ENCODE results near the gene SH3PXD2B.

DNA sequence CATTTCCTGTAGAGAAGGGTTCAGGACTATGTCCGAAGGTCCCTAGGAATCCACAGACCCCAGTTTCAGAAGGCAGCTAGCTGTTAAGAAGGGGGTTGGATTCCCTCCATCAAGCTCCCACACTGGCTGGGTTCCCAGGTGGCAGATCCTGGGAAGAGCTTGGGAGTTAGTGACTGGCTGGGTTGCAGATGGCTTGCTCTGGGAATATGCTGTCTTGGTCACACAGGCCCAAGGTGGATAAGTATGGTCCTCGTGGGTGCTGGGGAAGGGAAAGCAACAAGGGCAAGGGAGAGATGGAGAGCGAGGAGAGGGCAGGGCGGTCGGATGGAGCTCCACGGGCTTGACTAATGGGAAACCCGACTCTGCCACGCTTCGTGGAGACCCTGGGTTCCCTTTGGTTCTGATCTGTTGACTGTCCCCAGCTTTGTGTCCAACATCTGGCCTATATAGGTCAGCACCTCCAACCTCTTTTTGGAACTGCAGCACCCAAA is 17.4 kb downstream of the SH3PXD2B start:
- TF ChIP-seq, protein P1, sequence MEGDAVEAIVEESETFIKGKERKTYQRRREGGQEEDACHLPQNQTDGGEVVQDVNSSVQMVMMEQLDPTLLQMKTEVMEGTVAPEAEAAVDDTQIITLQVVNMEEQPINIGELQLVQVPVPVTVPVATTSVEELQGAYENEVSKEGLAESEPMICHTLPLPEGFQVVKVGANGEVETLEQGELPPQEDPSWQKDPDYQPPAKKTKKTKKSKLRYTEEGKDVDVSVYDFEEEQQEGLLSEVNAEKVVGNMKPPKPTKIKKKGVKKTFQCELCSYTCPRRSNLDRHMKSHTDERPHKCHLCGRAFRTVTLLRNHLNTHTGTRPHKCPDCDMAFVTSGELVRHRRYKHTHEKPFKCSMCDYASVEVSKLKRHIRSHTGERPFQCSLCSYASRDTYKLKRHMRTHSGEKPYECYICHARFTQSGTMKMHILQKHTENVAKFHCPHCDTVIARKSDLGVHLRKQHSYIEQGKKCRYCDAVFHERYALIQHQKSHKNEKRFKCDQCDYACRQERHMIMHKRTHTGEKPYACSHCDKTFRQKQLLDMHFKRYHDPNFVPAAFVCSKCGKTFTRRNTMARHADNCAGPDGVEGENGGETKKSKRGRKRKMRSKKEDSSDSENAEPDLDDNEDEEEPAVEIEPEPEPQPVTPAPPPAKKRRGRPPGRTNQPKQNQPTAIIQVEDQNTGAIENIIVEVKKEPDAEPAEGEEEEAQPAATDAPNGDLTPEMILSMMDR (IDR thresholded peaks at IDR 0.05): no peak
- no peak for TF ChIP-seq POLR2A (IDR thresholded peaks at IDR 0.05)

All from thyroid gland (tissue), 4 donors.